Measurements from ENCODE around the gene MNT.

DNA sequence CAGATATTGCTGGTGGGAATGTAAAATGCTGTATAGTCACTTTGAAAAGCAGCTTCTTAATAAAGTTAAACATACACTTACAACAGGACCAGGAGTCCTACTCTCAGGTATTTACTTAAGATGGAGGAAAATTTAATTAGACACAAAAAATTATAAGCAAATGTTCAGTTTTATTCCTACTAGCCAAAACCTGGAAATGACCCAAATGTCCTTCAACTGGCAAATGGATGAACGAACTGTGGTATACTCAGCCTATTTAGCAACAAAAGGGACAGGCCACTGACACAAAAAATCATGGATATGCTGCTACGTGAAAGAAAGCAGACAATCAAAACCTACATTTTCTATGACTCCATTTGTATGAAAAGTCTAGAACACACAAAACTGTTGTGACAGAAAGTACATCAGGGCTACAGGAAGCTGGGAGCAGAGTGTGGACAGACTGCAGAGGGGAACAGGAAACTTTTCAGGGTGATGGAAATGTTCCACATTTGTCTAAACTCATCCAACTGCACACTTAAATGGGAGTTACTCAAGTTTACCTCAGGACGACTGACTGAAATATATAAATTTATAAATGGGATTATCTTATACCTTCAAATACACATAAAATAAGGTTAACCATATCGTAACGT is 49.3 kb upstream of the MNT start:
- TF ChIP-seq, protein P1, sequence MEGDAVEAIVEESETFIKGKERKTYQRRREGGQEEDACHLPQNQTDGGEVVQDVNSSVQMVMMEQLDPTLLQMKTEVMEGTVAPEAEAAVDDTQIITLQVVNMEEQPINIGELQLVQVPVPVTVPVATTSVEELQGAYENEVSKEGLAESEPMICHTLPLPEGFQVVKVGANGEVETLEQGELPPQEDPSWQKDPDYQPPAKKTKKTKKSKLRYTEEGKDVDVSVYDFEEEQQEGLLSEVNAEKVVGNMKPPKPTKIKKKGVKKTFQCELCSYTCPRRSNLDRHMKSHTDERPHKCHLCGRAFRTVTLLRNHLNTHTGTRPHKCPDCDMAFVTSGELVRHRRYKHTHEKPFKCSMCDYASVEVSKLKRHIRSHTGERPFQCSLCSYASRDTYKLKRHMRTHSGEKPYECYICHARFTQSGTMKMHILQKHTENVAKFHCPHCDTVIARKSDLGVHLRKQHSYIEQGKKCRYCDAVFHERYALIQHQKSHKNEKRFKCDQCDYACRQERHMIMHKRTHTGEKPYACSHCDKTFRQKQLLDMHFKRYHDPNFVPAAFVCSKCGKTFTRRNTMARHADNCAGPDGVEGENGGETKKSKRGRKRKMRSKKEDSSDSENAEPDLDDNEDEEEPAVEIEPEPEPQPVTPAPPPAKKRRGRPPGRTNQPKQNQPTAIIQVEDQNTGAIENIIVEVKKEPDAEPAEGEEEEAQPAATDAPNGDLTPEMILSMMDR (IDR thresholded peaks at IDR 0.05): no peak
- TF ChIP-seq POLR2A (IDR thresholded peaks at IDR 0.05): no peak
